Measurements from ENCODE around the gene FSTL5. TPM values are rescaled to one million over a fixed set of nuclear protein-coding genes. Genes with fewer than 3 reads are reported as not detected.

Gene FSTL5
- total and polyA plus RNA-seq, 4 donors = 0.01 to 0.08 TPM; not detected in 2

DNA sequence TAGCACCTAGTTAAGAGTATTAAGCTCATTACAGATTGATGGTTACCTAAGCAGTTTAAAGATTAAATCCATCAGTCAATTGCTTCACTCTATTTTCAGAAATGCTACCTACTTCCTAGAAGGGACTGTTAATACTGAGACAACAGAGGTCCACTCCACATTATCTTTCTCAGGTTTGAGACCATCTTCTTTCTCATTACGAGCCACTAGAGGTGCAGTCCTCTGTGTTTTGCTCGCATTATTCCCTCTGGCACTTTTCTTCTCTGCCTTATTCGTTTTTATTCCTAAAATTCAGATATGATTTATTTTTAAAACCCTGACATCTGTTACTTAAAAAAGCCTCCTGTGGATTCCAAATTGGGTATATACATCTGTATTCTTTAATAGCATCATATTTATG lies 459.1 kb downstream of the FSTL5 start:
- no peaks in the 10 kb centered on the region for H3K36me3 ChIP-seq (ENCODE audit: control insufficient read depth in 4 of 4, insufficient read depth in 3 of 4, low read depth in 1 of 4, low read length in 3 of 4)
- TF ChIP-seq, protein P1, sequence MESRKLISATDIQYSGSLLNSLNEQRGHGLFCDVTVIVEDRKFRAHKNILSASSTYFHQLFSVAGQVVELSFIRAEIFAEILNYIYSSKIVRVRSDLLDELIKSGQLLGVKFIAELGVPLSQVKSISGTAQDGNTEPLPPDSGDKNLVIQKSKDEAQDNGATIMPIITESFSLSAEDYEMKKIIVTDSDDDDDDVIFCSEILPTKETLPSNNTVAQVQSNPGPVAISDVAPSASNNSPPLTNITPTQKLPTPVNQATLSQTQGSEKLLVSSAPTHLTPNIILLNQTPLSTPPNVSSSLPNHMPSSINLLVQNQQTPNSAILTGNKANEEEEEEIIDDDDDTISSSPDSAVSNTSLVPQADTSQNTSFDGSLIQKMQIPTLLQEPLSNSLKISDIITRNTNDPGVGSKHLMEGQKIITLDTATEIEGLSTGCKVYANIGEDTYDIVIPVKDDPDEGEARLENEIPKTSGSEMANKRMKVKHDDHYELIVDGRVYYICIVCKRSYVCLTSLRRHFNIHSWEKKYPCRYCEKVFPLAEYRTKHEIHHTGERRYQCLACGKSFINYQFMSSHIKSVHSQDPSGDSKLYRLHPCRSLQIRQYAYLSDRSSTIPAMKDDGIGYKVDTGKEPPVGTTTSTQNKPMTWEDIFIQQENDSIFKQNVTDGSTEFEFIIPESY (IDR thresholded peaks at IDR 0.05) = no peak
- TF ChIP-seq EGR1 (IDR thresholded peaks at IDR 0.05; ENCODE audit: low read depth in 2 of 2) (no peak), HNF4A (conservative IDR thresholded peaks at IDR 0.05) (no peak), RXRA (IDR thresholded peaks at IDR 0.05) (no peak), TAF1 (conservative IDR thresholded peaks at IDR 0.05) (no peak), NR2F2 (IDR thresholded peaks at IDR 0.05) (no peak), JUND (IDR thresholded peaks at IDR 0.05) (no peak), HNF4G (IDR thresholded peaks at IDR 0.05) (no peak), SP1 (IDR thresholded peaks at IDR 0.05) (no peak), YY1 (IDR thresholded peaks at IDR 0.05) (no peak), GABPA (IDR thresholded peaks at IDR 0.05 in 1 of 2, conservative IDR thresholded peaks at IDR 0.05 in 1 of 2) (no peak), FOXA2 (IDR thresholded peaks at IDR 0.05) (no peak), FOXA1 (IDR thresholded peaks at IDR 0.05) (no peak), RAD21 (IDR thresholded peaks at IDR 0.05) (no peak)
- TF ChIP-seq, protein P2, sequence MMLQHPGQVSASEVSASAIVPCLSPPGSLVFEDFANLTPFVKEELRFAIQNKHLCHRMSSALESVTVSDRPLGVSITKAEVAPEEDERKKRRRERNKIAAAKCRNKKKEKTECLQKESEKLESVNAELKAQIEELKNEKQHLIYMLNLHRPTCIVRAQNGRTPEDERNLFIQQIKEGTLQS (IDR thresholded peaks at IDR 0.05) = no peak
- TF ChIP-seq, protein P3, sequence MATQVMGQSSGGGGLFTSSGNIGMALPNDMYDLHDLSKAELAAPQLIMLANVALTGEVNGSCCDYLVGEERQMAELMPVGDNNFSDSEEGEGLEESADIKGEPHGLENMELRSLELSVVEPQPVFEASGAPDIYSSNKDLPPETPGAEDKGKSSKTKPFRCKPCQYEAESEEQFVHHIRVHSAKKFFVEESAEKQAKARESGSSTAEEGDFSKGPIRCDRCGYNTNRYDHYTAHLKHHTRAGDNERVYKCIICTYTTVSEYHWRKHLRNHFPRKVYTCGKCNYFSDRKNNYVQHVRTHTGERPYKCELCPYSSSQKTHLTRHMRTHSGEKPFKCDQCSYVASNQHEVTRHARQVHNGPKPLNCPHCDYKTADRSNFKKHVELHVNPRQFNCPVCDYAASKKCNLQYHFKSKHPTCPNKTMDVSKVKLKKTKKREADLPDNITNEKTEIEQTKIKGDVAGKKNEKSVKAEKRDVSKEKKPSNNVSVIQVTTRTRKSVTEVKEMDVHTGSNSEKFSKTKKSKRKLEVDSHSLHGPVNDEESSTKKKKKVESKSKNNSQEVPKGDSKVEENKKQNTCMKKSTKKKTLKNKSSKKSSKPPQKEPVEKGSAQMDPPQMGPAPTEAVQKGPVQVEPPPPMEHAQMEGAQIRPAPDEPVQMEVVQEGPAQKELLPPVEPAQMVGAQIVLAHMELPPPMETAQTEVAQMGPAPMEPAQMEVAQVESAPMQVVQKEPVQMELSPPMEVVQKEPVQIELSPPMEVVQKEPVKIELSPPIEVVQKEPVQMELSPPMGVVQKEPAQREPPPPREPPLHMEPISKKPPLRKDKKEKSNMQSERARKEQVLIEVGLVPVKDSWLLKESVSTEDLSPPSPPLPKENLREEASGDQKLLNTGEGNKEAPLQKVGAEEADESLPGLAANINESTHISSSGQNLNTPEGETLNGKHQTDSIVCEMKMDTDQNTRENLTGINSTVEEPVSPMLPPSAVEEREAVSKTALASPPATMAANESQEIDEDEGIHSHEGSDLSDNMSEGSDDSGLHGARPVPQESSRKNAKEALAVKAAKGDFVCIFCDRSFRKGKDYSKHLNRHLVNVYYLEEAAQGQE (IDR thresholded peaks at IDR 0.05) = no peak
- TF ChIP-seq, protein P4, sequence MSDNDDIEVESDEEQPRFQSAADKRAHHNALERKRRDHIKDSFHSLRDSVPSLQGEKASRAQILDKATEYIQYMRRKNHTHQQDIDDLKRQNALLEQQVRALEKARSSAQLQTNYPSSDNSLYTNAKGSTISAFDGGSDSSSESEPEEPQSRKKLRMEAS (IDR thresholded peaks at IDR 0.05) = no peak
- TF ChIP-seq, protein P5, sequence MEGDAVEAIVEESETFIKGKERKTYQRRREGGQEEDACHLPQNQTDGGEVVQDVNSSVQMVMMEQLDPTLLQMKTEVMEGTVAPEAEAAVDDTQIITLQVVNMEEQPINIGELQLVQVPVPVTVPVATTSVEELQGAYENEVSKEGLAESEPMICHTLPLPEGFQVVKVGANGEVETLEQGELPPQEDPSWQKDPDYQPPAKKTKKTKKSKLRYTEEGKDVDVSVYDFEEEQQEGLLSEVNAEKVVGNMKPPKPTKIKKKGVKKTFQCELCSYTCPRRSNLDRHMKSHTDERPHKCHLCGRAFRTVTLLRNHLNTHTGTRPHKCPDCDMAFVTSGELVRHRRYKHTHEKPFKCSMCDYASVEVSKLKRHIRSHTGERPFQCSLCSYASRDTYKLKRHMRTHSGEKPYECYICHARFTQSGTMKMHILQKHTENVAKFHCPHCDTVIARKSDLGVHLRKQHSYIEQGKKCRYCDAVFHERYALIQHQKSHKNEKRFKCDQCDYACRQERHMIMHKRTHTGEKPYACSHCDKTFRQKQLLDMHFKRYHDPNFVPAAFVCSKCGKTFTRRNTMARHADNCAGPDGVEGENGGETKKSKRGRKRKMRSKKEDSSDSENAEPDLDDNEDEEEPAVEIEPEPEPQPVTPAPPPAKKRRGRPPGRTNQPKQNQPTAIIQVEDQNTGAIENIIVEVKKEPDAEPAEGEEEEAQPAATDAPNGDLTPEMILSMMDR (IDR thresholded peaks at IDR 0.05; ENCODE audit: low read depth, low read length, missing input control) = no peak
- WGBS = 28% methylated on average over 3 of the region's 3 CpGs
- H3K27me3 ChIP-seq (ENCODE audit: control insufficient read depth in 4 of 4, insufficient read depth in 4 of 4, low read length in 3 of 4) = no peaks in the 10 kb centered on the region
- no peak overlapping the region for H3K4me3 ChIP-seq (ENCODE audit: low read depth in 1 of 3, low read length in 3 of 3)
- DNase-seq (ENCODE audit: low spot score) = no peak
- no peaks in the 10 kb centered on the region for H3K9me3 ChIP-seq (ENCODE audit: control insufficient read depth in 4 of 4, low read length in 3 of 4)
- H3K27ac ChIP-seq (ENCODE audit: low read depth in 1 of 2, low read length in 2 of 2) = no peak overlapping the region
- no peak overlapping the region for H3K9ac ChIP-seq (ENCODE audit: low read depth in 1 of 2, low read length in 2 of 2)
- no peaks in the 10 kb centered on the region for H3K4me1 ChIP-seq (ENCODE audit: control insufficient read depth in 4 of 4, insufficient read depth in 4 of 4, low read length in 3 of 4)
